DND-41 (cell line): ENCODE data around the gene ZFYVE28.

ENCODE experiments used
- ATAC-seq: fragments of 200-7000 bp; cut with Tn5 transposase; 3 replicates; pipeline ENCODE4 v1.9.1; 2021; ENCODE audit warnings: low read depth; ENCODE audit not compliant: insufficient read depth
- DNase-seq: peaks from one replicate; pipeline ENCODE4 v3.0.0-alpha.2; 2020
- H2AFZ ChIP-seq: 2 replicates; pipeline ENCODE4 v1.6.0; 2012; ENCODE audit warnings: low read depth, low read length
- H3K27ac ChIP-seq: 2 replicates; pipeline ENCODE4 v1.5.1; 2012; ENCODE audit warnings: low read length, inconsistent platforms
- H3K27me3 ChIP-seq: fragments of 200-600 bp; sonication (generic); 2 replicates; pipeline ENCODE4 v1.6.0; 2012; ENCODE audit warnings: low read length, mild to moderate bottlenecking, inconsistent platforms; ENCODE audit not compliant: insufficient read depth, poor library complexity
- H3K36me3 ChIP-seq: 2 replicates; pipeline ENCODE4 v1.5.1; 2012; ENCODE audit warnings: low read length, inconsistent platforms; ENCODE audit not compliant: insufficient read depth
- H3K4me1 ChIP-seq: 2 replicates; pipeline ENCODE4 v1.5.1; 2012; ENCODE audit warnings: mild to moderate bottlenecking, low read length; ENCODE audit not compliant: insufficient read depth
- H3K4me2 ChIP-seq: 2 replicates; pipeline ENCODE4 v1.6.0; 2012; ENCODE audit warnings: mild to moderate bottlenecking, moderate library complexity, low read length, inconsistent platforms; ENCODE audit not compliant: insufficient read depth
- H3K4me3 ChIP-seq, 2 experiments: fragments of 200-600 bp in 1 of 2; shearing (Covaris generic) in 1 of 2; 2 replicates each; pipeline ENCODE4 v1.5.1; 2012 to 2016; ENCODE audit warnings: inconsistent platforms in 2 of 2, low read length in 2 of 2, mild to moderate bottlenecking in 2 of 2, low read depth in 1 of 2, moderate library complexity in 1 of 2
- H3K79me2 ChIP-seq: 2 replicates; pipeline ENCODE4 v1.6.0; 2012; ENCODE audit warnings: low read length, inconsistent platforms; ENCODE audit not compliant: insufficient read depth
- H3K9ac ChIP-seq: 2 replicates; pipeline ENCODE4 v1.6.0; 2012; ENCODE audit warnings: low read depth, mild to moderate bottlenecking, inconsistent platforms, low read length, moderate library complexity
- H3K9me3 ChIP-seq: 2 replicates; pipeline ENCODE4 v1.5.1; 2012; ENCODE audit warnings: low read length, moderate library complexity, mild to moderate bottlenecking, inconsistent platforms; ENCODE audit not compliant: insufficient read depth, severe bottlenecking
- H4K20me1 ChIP-seq: 2 replicates; pipeline ENCODE4 v1.6.0; 2012; ENCODE audit warnings: low read length; ENCODE audit not compliant: insufficient read depth
- EZH2 ChIP-seq: IDR thresholded peaks from 3 replicates; pipeline ENCODE4 v1.6.1; 2012; ENCODE audit warnings: borderline replicate concordance, low read depth, mild to moderate bottlenecking, moderate library complexity, low read length, inconsistent platforms; ENCODE audit not compliant: severe bottlenecking
- TF ChIP-seq, protein P1 (sequence below): IDR thresholded peaks from 2 replicates; pipeline ENCODE4 v1.5.1; 2012; ENCODE audit warnings: borderline replicate concordance, low read length, moderate library complexity, mild to moderate bottlenecking; ENCODE audit not compliant: poor library complexity, severe bottlenecking; ENCODE audit errors: extremely low read depth

Gene ZFYVE28

DNA sequence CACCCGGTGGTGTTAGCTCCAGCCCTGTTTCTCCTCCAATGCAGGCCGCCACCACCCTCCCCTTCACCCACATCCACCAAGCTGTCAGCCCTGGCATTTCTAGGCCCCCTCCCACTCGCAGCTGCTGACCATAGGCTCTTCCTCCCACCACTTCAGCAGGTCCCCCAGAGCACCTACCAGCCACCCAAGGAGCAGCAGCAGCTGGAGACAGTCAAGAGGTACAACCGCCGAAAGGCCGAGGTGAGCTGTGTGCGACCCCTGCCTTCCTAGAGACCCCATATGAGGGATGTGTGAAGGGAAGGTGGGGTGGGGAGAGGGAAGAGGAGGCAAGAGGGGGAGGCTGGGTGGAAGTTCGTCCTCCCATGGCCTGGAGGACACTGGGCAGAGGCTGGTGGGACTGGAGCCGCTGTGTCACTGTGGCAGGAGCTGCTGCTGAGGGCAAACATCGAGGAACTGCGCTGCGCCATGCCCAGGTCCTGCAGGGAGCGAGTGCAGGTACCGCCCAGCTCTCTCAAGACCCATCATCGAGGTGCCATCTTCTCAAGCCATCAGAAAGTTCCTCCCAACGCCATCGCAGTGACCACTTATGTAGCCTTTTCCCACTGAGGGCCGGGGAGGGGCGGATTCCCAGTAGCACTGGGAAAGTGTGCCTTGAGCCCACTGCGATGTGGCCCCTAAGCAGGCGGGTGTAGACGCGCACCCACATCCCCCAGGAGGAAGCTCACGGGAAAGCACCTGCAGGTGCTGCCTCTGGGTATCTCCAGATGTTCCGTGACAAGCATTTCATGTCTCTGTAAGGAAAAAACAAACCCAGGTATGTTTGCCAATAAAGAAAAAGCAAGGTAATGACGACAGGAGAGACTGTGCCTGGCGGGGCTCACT is 31.3 kb upstream of the ZFYVE28 start:
- H3K27ac ChIP-seq: no peak overlapping the region
- peaks cover 9% of the 10 kb centered on the region for H3K27me3 ChIP-seq
- peaks cover 10% of the 10 kb centered on the region for H4K20me1 ChIP-seq
- no peak overlapping the region for H3K4me2 ChIP-seq
- no peak overlapping the region for H3K4me3 ChIP-seq
- H3K9ac ChIP-seq: no peak overlapping the region
- ATAC-seq: no peak
- no peaks in the 10 kb centered on the region for H3K4me1 ChIP-seq
- no peaks in the 10 kb centered on the region for H3K9me3 ChIP-seq
- no peak for DNase-seq
- H2AFZ ChIP-seq: no peak overlapping the region
- TF ChIP-seq, protein P1, sequence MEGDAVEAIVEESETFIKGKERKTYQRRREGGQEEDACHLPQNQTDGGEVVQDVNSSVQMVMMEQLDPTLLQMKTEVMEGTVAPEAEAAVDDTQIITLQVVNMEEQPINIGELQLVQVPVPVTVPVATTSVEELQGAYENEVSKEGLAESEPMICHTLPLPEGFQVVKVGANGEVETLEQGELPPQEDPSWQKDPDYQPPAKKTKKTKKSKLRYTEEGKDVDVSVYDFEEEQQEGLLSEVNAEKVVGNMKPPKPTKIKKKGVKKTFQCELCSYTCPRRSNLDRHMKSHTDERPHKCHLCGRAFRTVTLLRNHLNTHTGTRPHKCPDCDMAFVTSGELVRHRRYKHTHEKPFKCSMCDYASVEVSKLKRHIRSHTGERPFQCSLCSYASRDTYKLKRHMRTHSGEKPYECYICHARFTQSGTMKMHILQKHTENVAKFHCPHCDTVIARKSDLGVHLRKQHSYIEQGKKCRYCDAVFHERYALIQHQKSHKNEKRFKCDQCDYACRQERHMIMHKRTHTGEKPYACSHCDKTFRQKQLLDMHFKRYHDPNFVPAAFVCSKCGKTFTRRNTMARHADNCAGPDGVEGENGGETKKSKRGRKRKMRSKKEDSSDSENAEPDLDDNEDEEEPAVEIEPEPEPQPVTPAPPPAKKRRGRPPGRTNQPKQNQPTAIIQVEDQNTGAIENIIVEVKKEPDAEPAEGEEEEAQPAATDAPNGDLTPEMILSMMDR: no peak
- no peak for TF ChIP-seq EZH2
- no peaks in the 10 kb centered on the region for H3K79me2 ChIP-seq
- H3K36me3 ChIP-seq: no peaks in the 10 kb centered on the region

DNA sequence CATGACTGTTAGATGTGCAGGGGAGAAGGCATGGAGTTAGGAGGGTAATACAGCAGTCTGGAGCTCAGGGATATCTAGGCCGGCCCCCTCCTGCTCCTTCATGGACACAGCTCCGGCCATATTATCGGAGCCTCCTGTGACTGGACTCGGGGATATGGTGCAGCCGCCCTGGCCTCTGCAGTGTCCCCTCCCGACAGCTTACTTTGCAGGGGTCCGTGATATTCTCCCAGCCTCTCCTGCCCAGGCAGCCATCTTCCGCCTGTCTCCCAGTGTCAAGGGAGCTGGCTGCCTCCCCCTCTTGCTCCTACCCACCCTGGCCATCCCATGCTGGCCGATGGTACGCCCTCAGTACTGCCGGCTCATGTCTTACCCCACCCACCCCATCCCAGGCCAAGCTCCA is 30.6 kb upstream of the ZFYVE28 start:
- Histone ChIP-seq H3K36me3 (no peaks in the 10 kb centered on the region), H3K27ac (no peak overlapping the region), H3K4me1 (no peaks in the 10 kb centered on the region), H3K79me2 (no peaks in the 10 kb centered on the region), H3K4me2 (no peak overlapping the region), H3K9me3 (no peaks in the 10 kb centered on the region), H2AFZ (no peak overlapping the region), H3K9ac (no peak overlapping the region), H3K27me3 (peaks cover 9% of the 10 kb centered on the region), H3K4me3 (no peak overlapping the region), H4K20me1 (peaks cover 10% of the 10 kb centered on the region)
- DNase-seq (no peak), ATAC-seq (no peak)
- no peak for TF ChIP-seq EZH2
- TF ChIP-seq, protein P1: no peak

DNA sequence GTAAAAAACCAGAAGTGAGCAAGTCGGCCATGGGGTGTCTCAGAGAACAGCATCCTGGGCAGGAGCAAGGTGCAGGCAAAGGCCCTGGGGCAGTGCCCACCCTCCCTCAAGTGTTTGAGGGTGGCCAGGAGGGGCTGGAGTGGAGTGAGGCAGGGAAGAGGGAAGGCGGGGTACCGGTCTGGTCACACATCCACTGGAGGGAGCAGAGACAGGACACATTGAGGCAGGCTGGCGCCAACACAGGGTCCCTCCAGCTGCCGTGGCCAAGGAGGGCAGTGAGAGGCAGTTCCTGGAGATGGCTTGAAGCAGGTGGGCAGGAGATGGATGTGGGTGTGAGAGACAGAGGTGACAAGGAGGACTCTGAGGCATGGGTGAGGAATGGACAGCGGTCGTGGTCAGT is 30.1 kb upstream of the ZFYVE28 start:
- peaks cover 10% of the 10 kb centered on the region for H4K20me1 ChIP-seq
- no peaks in the 10 kb centered on the region for H3K36me3 ChIP-seq
- no peaks in the 10 kb centered on the region for H3K79me2 ChIP-seq
- no peak for TF ChIP-seq EZH2
- TF ChIP-seq, protein P1: no peak
- peaks cover 9% of the 10 kb centered on the region for H3K27me3 ChIP-seq
- H3K4me2 ChIP-seq: no peak overlapping the region
- no peak for DNase-seq
- H3K9me3 ChIP-seq: no peaks in the 10 kb centered on the region
- no peak overlapping the region for H2AFZ ChIP-seq
- ATAC-seq: no peak
- no peaks in the 10 kb centered on the region for H3K4me1 ChIP-seq
- no peak overlapping the region for H3K4me3 ChIP-seq
- no peak overlapping the region for H3K9ac ChIP-seq
- H3K27ac ChIP-seq: no peak overlapping the region
